Endothelial cell of umbilical vein (primary cell): ENCODE measurements around the gene CAV1. TPM values are rescaled to one million over a fixed set of nuclear protein-coding genes. Genes with fewer than 3 reads are reported as not detected.
A peak's percentile ranks its signal among the peaks of the same experiment; 100 is the strongest.

Source experiments
- BruUV-seq: library from RNA; stranded (reverse); fragments of 400-500 nt; replicated peaks from 2 replicates; lab custom pipeline; 2021; lab: Mats Ljungman, UMichigan
- CTCF ChIA-PET: fragments of 300-600, 350-600 bp; sonication (Branson Sonifier 250); formaldehyde crosslinking; loops from one replicate; lab custom pipeline; 2021; ENCODE audit warnings: antibody characterized with exemption, inconsistent platforms; lab: Charles Lee
- POLR2A ChIA-PET: fragments of 300-600, 350-600 bp; sonication (Branson Sonifier 250); formaldehyde crosslinking; loops from one replicate; lab custom pipeline; 2021; ENCODE audit warnings: antibody characterized with exemption, inconsistent platforms; lab: Charles Lee
- DNase-seq: peaks from one replicate; pipeline ENCODE4 v3.0.0-alpha.2; 2011; ENCODE audit warnings: low read depth, low spot score
- FAIRE-seq: peaks from 2 replicates; lab custom pipeline; 2011; peaks lifted over from hg19 to GRCh38; lab: Jason Lieb, UNC
- H2AFZ ChIP-seq: 2 replicates; pipeline ENCODE4 v1.6.0; 2012; ENCODE audit warnings: low read depth, low read length, control low read depth, inconsistent platforms
- H3K27ac ChIP-seq: 2 replicates; pipeline ENCODE4 v1.5.1; 2011; ENCODE audit warnings: low read depth, mild to moderate bottlenecking, control low read depth, low read length, moderate library complexity; ENCODE audit not compliant: insufficient read depth
- H3K27me3 ChIP-seq, 2 experiments: 2 replicates each; pipeline versions ENCODE4 v1.6.0 to v1.6.1; 2011; ENCODE audit warnings: low read length in 2 of 2, mixed read lengths in 1 of 2; ENCODE audit not compliant: control insufficient read depth in 2 of 2, insufficient read depth in 2 of 2
- H3K36me3 ChIP-seq, 2 experiments: 2 replicates in 1 of 2; 3 replicates in 1 of 2; pipeline ENCODE4 v1.5.1; 2011; ENCODE audit warnings: low read length in 2 of 2, mild to moderate bottlenecking in 1 of 2, moderate library complexity in 1 of 2; ENCODE audit not compliant: control insufficient read depth in 2 of 2, insufficient read depth in 2 of 2; ENCODE audit errors: extremely low read depth in 1 of 2
- H3K4me1 ChIP-seq: 3 replicates; pipeline ENCODE4 v1.5.1; 2011; ENCODE audit warnings: mild to moderate bottlenecking, low read length; ENCODE audit not compliant: control insufficient read depth, insufficient read depth; ENCODE audit errors: extremely low read depth
- H3K4me2 ChIP-seq: 2 replicates; pipeline ENCODE4 v1.6.1; 2011; ENCODE audit warnings: low read length, control low read depth, mixed read lengths; ENCODE audit not compliant: insufficient read depth
- H3K4me3 ChIP-seq, 3 experiments: fragments of 200-600 bp in 1 of 3; sonication (generic), shearing (Covaris generic) in 1 of 3; replicated peaks in 1 of 3; 2 replicates each; pipeline ENCODE4 v1.5.1; 2011 to 2016; ENCODE audit warnings: control low read depth in 3 of 3, low read length in 3 of 3, mild to moderate bottlenecking in 2 of 3, inconsistent platforms in 1 of 3, low read depth in 1 of 3, moderate library complexity in 1 of 3; ENCODE audit not compliant: insufficient read depth in 1 of 3
- H3K79me2 ChIP-seq: 2 replicates; pipeline ENCODE4 v1.6.0; 2012; ENCODE audit warnings: low read length, inconsistent platforms; ENCODE audit not compliant: control insufficient read depth, insufficient read depth
- H3K9ac ChIP-seq: replicated peaks from 2 replicates; pipeline ENCODE3; 2011; ENCODE audit warnings: low read length, control low read depth; ENCODE audit not compliant: insufficient read depth; ENCODE audit errors: extremely low read depth
- H3K9me1 ChIP-seq: replicated peaks from 3 replicates; pipeline ENCODE4 v1.6.0; 2011; ENCODE audit warnings: mild to moderate bottlenecking, low read length; ENCODE audit not compliant: control insufficient read depth, insufficient read depth; ENCODE audit errors: extremely low read depth
- H3K9me3 ChIP-seq: replicated peaks from 2 replicates; pipeline ENCODE4 v1.5.1; 2012; ENCODE audit warnings: low read length, inconsistent platforms; ENCODE audit not compliant: control insufficient read depth, insufficient read depth
- H4K20me1 ChIP-seq: replicated peaks from 2 replicates; pipeline ENCODE3; 2011; ENCODE audit warnings: mild to moderate bottlenecking, low read length; ENCODE audit not compliant: control insufficient read depth, insufficient read depth; ENCODE audit errors: extremely low read depth
- EZH2 ChIP-seq: IDR thresholded peaks from 2 replicates; pipeline ENCODE4 v1.6.1; 2012; ENCODE audit warnings: borderline replicate concordance, low read depth, mild to moderate bottlenecking, moderate library complexity, low read length, inconsistent platforms; ENCODE audit not compliant: severe bottlenecking
- FOS ChIP-seq: IDR thresholded peaks from 2 replicates; pipeline ENCODE4 v1.6.1; 2011; ENCODE audit warnings: mild to moderate bottlenecking, low read length, moderate library complexity, borderline replicate concordance; ENCODE audit not compliant: insufficient read depth
- GATA2 ChIP-seq: IDR thresholded peaks from 2 replicates; pipeline ENCODE4 v1.7.0; 2011; ENCODE audit warnings: low read depth, mild to moderate bottlenecking, moderate library complexity, mixed read lengths, low read length; ENCODE audit not compliant: insufficient read length, insufficient read depth
- JUN ChIP-seq: IDR thresholded peaks from 2 replicates; pipeline ENCODE4 v1.6.1; 2011; ENCODE audit warnings: borderline replicate concordance, low read depth; ENCODE audit not compliant: insufficient read length, insufficient read depth
- POLR2A ChIP-seq: IDR thresholded peaks from 2 replicates; pipeline ENCODE4 v1.6.1; 2012; ENCODE audit warnings: low read depth, mild to moderate bottlenecking, control low read depth, low read length
- POLR2AphosphoS5 ChIP-seq: IDR thresholded peaks from 2 replicates; pipeline ENCODE4 v1.6.1; 2012; ENCODE audit warnings: low read depth, mild to moderate bottlenecking, control low read depth, low read length, moderate library complexity; ENCODE audit not compliant: insufficient read depth
- dilution Hi-C: fragments of 300-500 bp; cut with MboI; formaldehyde crosslinking; loops from one replicate; pipeline ENCODE4 v1.15.0; 2019; ENCODE audit warnings: low sequenced_read_pairs; ENCODE audit not compliant: extremely low pct_ligation_motif_present
- intact Hi-C: fragments of 100-400 bp; cut with micrococcal nuclease; formaldehyde crosslinking; loops from one replicate; pipeline ENCODE4 v1.10.0; 2022
- polyA plus RNA-seq, 4 experiments: library from polyadenylated mRNA; depleted of rRNA in 3 of 4; stranded (reverse) in 3 of 4; unstranded in 1 of 4; fragments of >200 nt; gene quantifications; 2 replicates each; pipeline versions ENCODE4 v1.2.1 to v1.2.3, GENCODE V29; 2011 to 2012; ENCODE audit warnings: missing spikeins in 1 of 4
- total RNA-seq: library from RNA; stranded (reverse); gene quantifications from 2 replicates; pipeline ENCODE4 v1.2.3, GENCODE V29; 2021
- TF ChIP-seq, protein P1 (sequence below): IDR thresholded peaks from 2 replicates; pipeline ENCODE4 v1.6.1; 2011; ENCODE audit not compliant: insufficient read depth, insufficient read length

The CAV1 gene
- total and polyA plus RNA-seq, 2 donors (not counting 3 experiments of a cell fraction or from before 2014, with no cell fraction given) = 1,483 to 3,129 TPM

GRCh38 chr7:116592445-116592844 is 67.6 kb downstream of the CAV1 start:
- H4K20me1 ChIP-seq = no peaks in the 10 kb centered on the region
- H3K36me3 ChIP-seq = no peaks in the 10 kb centered on the region
- H3K4me2 ChIP-seq = peak overlapping the region; percentile 92
- H3K9me3 ChIP-seq = no peaks in the 10 kb centered on the region
- TF ChIP-seq POLR2A = peak; percentile 32
- peak; percentile 88 for TF ChIP-seq POLR2AphosphoS5
- TF ChIP-seq, protein P1, sequence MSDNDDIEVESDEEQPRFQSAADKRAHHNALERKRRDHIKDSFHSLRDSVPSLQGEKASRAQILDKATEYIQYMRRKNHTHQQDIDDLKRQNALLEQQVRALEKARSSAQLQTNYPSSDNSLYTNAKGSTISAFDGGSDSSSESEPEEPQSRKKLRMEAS = no peak
- no peak for TF ChIP-seq JUN
- TF ChIP-seq FOS = no peak
- peak; percentile 98 for TF ChIP-seq GATA2
- TF ChIP-seq EZH2 = no peak
- no peaks in the 10 kb centered on the region for H3K27me3 ChIP-seq
- FAIRE-seq (peak; percentile 78), DNase-seq (peak; percentile 96)
- ChIA-PET CTCF (interaction anchor here (0.6 to 5.4 kb wide), 66 partner anchors 10 to 793 kb away, joined by 3 to 137 read pairs (median 5); partner anchors contain the start of gene MET), POLR2A (interaction anchor here (1.3 kb wide), 1 partner anchor 23 kb away, joined by 3 read pairs; no protein-coding TSS in a partner anchor)
- intact Hi-C loops = loop anchor here (1.0 to 5.0 kb wide), 9 partner anchors 24 to 419 kb away; partner anchors contain the start of genes CAPZA2 and MET
- dilution Hi-C loops = no loop called here
- H3K4me3 ChIP-seq = peak overlapping the region in 2 of 3 experiments; percentile 18 to 46
- no peaks in the 10 kb centered on the region for H3K9me1 ChIP-seq
- peaks cover 42% of the 10 kb centered on the region for H3K4me1 ChIP-seq
- BruUV-seq = no TSS peak
- peak overlapping the region; percentile 57 for H3K27ac ChIP-seq
- H3K9ac ChIP-seq = peak overlapping the region; percentile 73
- no peaks in the 10 kb centered on the region for H3K79me2 ChIP-seq
- peak overlapping the region; percentile 95 for H2AFZ ChIP-seq
